Immature natural killer cell (primary cell): ENCODE results near the gene KMT2D. TPM values are rescaled to one million over a fixed set of nuclear protein-coding genes. Genes with fewer than 3 reads are reported as not detected.
A peak's percentile ranks its signal among the peaks of the same experiment; 100 is the strongest.
"Not testable (repeated sequence)": the region's sequence is repeated elsewhere in the genome, so short reads cannot be mapped to it uniquely, and the experiment has no call there.

Experiments used
- DNase-seq, 3 donors: peaks; one replicate each; pipeline ENCODE4 v3.0.0; 2022; ENCODE audit warnings: mixed read lengths in 1 of 3
- H3K27ac Mint-ChIP-seq, 6 donors: one replicate each; pipeline ENCODE4 v1.8.0; 2020; ENCODE audit warnings: mixed read lengths in 6 of 6, mild to moderate bottlenecking in 5 of 6, inconsistent platforms in 4 of 6, moderate library complexity in 3 of 6
- H3K27me3 Mint-ChIP-seq, 3 donors: one replicate each; pipeline ENCODE4 v1.8.0; 2020 to 2021; ENCODE audit warnings: low read depth in 3 of 3, mild to moderate bottlenecking in 3 of 3, mixed read lengths in 3 of 3, moderate library complexity in 3 of 3, inconsistent platforms in 1 of 3
- H3K36me3 Mint-ChIP-seq, 3 donors: one replicate each; pipeline ENCODE4 v1.8.0; 2020; ENCODE audit warnings: mixed read lengths in 3 of 3, inconsistent platforms in 2 of 3, mild to moderate bottlenecking in 2 of 3
- H3K4me1 Mint-ChIP-seq, 2 donors: one replicate each; pipeline ENCODE4 v1.8.0; 2020; ENCODE audit warnings: inconsistent platforms in 2 of 2, mild to moderate bottlenecking in 2 of 2, mixed read lengths in 2 of 2, moderate library complexity in 1 of 2
- H3K4me3 Mint-ChIP-seq, 5 donors: one replicate each; pipeline ENCODE4 v1.8.0; 2020; ENCODE audit warnings: mild to moderate bottlenecking in 5 of 5, mixed read lengths in 5 of 5, inconsistent platforms in 3 of 5, moderate library complexity in 3 of 5
- H3K9me3 Mint-ChIP-seq, 6 donors: one replicate each; pipeline ENCODE4 v1.8.0; 2020; ENCODE audit warnings: mild to moderate bottlenecking in 6 of 6, mixed read lengths in 6 of 6, inconsistent platforms in 4 of 6, moderate library complexity in 3 of 6
- polyA plus RNA-seq, 3 donors: library from polyadenylated mRNA; unstranded; fragments of 300-500 nt; fragmentation: Illumina TruSeq; gene quantifications; one replicate each; pipeline ENCODE4 v1.2.3, GENCODE V29; 2021

KMT2D gene
- polyA plus RNA-seq, 3 donors from 2014 or later, result 1.1 to 29.6 (median 3.8) TPM

DNA sequence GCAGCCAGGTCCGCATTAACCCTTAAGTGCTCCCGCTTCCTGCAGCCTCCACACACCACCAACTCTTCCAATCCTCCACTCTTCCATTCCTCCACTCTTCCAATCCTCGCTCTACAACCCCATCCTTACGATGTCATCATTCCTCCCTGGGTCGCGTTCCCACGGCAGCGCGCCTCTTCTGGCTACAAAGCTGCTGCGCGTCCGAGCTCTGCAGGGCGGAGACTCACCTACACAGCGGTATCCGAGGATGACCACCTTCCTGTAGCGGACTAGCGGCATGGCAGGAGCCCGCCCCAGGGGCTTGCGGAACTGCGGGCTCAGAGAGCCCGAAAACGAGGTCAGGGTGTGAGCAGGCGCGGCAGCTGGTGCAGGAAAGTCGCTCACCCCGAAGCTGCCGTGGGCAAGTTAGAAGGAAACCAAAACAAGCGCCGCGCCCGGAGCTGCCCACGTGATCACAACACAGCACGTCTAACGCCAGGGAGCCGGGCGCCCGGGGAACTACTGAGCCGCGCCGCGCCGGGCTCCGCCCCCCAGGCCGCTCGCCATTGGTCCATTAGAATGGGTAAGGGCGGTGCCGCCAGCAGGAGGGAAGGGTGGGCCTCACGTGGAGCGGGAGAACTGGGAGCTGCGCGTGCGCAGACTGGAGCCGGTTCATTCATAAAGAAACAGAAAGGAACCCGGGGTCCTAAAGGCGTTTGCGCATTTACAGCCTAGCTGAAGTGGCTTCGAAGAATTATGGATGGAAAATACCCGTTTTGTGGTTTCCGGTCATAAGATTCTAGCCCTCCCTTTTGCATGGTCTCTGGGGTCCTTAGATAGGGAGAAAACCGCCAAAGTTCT lies 9.1 kb upstream of the KMT2D start, which contains the start of gene RHEBL1:
TSS of gene RHEBL1 (minus strand) at position 473 of the 840 bp plus-strand sequence. CDS start at position 279, 194 bp downstream.
- Mint-ChIP-seq H3K36me3 (no peaks in the 10 kb centered on the region), H3K9me3 (no peaks in the 10 kb centered on the region), H3K27me3 (peaks cover 4 to 6% (median 4%) of the 10 kb centered on the region in 3 donors), H3K4me3 (peak within 1 kb of the TSS; percentile 93 to 100 (median 99)), H3K4me1 (peaks cover 19 to 23% of the 10 kb centered on the region in 2 donors), H3K27ac (peak within 1 kb of the TSS; percentile 91 to 99 (median 98))
- peak; percentile 99 for DNase-seq

DNA sequence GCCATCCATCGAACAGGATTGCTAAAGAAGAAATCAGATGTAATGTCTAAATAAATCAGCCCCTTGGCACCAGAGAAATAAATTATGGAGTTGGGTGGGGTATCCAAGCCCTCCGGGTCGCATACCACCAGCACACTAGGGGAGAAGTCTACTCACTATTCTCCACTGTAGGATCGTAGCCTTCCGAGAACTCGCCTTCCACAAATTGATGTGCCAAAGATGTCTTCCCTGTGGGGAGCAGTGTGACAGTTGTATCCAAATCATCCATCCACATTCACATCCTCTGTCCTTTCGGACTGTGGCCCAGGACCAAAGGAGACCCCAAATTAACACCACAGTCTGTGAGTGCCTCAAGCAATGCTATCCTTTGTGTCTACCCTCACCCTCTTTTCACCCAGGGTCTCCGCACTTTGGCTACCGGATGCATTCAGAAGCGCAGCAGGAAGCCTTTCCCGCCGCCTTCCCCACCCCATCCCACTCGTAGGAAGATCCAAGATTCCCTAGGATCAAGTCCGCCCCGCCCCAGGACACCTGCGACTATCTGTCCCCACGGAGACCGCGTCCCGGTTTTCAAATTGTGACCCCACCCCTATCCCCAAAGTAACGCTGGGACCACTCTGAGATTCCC lies 8.4 kb upstream of the KMT2D start:
- DNase-seq, result no peak
- H3K27me3 Mint-ChIP-seq, result peaks cover 4 to 6% (median 4%) of the 10 kb centered on the region in 3 donors
- no peaks in the 10 kb centered on the region for H3K9me3 Mint-ChIP-seq
- H3K36me3 Mint-ChIP-seq, result no peaks in the 10 kb centered on the region
- H3K4me1 Mint-ChIP-seq, result peaks cover 20 to 26% of the 10 kb centered on the region in 2 donors
- H3K4me3 Mint-ChIP-seq, result peak overlapping the region; percentile 93 to 100 (median 99)
- H3K27ac Mint-ChIP-seq, result peak overlapping the region; percentile 91 to 99 (median 98)

DNA sequence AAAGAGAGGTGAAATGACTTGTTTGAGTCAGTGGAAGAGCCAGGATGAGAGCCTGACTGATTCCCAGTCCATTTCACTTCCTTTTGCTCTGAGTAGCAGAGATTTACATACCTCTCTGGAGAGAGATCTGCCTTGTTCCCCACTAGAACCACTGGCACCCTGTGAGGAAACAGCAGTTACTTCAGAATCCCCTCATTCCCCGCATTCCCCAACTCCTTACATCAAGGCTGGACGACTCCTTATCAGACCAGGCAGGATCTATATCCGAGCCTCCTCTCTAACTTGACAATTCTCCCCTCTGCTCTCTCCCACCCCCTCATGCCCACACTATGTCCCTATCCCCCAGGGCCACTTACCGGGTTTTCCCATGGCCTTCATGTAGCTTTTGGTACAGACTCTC lies 5.5 kb upstream of the KMT2D start:
- peaks cover 27 to 34% of the 10 kb centered on the region in 2 donors for H3K4me1 Mint-ChIP-seq
- peaks cover 6 to 9% (median 8%) of the 10 kb centered on the region in 3 donors for H3K27me3 Mint-ChIP-seq
- no peak overlapping the region for H3K4me3 Mint-ChIP-seq
- no peaks in the 10 kb centered on the region for H3K9me3 Mint-ChIP-seq
- DNase-seq, result no peak
- H3K27ac Mint-ChIP-seq, result peak overlapping the region in 2 of 6 donors; percentile 2 to 67
- H3K36me3 Mint-ChIP-seq, result no peaks in the 10 kb centered on the region

DNA sequence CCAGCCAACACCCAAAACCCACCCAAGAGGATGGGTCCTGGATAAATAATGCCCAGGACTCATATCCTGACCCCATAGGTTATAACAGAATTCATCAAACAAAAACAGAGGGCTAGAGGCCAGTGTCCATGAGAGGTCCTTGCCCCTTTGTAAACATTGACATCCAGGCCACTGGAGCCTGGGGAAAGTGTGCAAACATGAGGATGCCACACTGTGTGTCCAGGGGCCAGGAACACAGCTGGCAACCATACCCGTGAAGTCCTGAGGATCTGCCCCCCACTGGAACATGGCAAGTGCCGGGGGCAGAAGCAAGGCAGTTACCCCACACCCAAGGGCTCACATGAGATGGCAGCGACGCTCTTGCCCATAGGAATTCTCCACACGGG lies 4.2 kb upstream of the KMT2D start:
- Mint-ChIP-seq H3K27me3 (peaks cover 9 to 15% (median 14%) of the 10 kb centered on the region in 3 donors), H3K4me3 (no peak overlapping the region), H3K27ac (peak overlapping the region in 2 of 6 donors; percentile 26 to 37)

DNA sequence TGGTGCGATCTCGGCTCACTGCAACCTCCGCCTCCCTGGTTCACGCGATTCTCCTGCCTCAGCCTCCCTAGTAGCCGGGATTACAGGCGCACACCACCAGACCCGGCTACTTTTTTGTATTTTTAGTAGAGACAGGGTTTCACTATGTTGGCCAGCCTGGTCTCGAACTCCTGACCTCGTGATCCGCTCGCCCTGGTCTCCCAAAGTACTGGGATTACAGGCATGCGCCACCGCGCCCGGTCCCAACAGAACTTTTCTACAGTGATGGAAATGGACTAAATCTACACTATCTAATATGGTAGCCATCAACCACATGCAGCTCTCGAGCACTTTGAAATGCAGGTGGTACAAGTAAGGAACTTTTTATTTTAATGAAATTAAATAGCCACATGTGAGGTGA lies 1.3 kb upstream of the KMT2D start:
- H3K9me3 Mint-ChIP-seq, DNase-seq, H3K36me3 Mint-ChIP-seq, H3K27ac Mint-ChIP-seq: not testable (repeated sequence)
- Mint-ChIP-seq H3K4me1 (peaks cover 42 to 43% of the 10 kb centered on the region in 2 donors), H3K27me3 (peaks cover 7 to 22% (median 15%) of the 10 kb centered on the region in 3 donors), H3K4me3 (peak overlapping the region in 4 of 5 donors; percentile 38 to 51 (median 44))

More for the DNA sequence above, 4.2 kb upstream of the KMT2D start:
- DNase-seq, result no peak
- no peaks in the 10 kb centered on the region for H3K9me3 Mint-ChIP-seq
- no peaks in the 10 kb centered on the region for H3K36me3 Mint-ChIP-seq
- peaks cover 28% of the 10 kb centered on the region in 2 donors for H3K4me1 Mint-ChIP-seq

DNA sequence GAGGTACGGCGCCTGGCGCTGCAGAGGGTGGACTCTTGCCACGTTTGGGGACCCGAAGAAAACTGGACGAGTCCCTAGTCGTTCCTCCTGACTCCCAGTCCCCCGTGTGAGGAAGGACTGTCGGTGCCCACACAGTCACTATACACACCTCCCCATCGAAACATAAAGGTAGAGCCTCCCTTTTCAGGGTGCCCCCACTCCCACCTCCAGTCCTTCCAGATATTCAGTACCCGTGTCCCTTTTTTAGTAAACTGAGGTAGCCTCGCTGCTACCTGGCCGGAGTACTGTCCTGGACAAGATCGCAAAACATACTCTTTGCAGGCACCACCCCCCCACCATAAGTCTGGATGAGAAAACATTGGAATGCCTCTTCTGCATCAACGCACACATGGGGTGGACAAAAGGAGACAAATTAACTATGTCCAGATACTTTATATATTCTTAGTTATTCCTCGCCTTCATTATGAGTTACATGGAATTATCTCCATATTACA lies 610 bp upstream of the KMT2D start:
- peaks cover 7 to 22% (median 15%) of the 10 kb centered on the region in 3 donors for H3K27me3 Mint-ChIP-seq
- H3K9me3 Mint-ChIP-seq, result no peaks in the 10 kb centered on the region
- peak overlapping the region; percentile 86 to 98 (median 96) for H3K27ac Mint-ChIP-seq
- no peaks in the 10 kb centered on the region for H3K36me3 Mint-ChIP-seq
- no peak for DNase-seq
- H3K4me3 Mint-ChIP-seq, result peak overlapping the region; percentile 94 to 98 (median 95)
- peaks cover 49 to 50% of the 10 kb centered on the region in 2 donors for H3K4me1 Mint-ChIP-seq

DNA sequence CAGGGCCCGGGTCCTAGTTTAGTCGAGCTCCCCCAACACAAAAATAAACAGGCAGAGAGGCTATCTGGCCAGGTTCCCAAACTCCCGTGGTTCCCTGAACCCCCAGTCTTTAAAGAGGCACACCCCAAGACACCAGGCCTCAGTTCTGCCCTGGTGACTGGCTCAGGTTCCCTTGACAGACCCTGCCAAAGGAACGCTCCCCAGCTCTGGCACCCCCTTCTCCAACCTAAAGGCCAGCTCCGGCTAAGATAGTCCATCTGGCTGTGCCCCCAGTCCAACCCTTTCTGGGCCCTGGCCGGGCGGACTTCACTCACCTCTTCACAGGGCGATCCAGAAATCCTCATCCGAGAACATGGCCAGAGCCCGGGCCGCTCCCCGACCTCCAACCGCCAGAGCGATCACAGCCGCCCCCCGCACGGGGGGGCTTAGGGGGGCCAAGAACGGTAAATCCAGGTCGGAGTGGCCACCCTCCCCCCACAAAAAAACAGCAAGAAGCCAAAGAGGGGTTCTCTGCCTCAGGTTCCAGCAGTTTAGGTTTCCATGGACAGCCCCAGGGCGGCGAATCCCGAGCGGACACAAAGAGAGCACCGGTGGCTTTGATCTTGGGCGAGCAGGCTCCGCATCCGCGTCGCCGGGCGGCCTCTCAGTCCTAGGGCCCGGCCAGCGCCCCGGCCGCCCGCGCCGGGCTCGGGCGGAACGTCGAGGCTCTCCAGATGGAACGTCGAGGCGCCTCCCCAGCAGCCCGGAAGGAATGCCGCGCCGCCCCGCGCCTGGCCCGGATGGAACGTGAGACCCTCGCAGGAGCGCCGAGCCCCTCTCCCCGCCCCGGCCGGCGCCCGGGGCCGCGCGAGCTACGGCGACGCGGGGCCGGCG lies 1.1 kb downstream of the KMT2D start:
- H3K27ac Mint-ChIP-seq, result peak overlapping the region; percentile 50 to 92 (median 70)
- no peaks in the 10 kb centered on the region for H3K9me3 Mint-ChIP-seq
- H3K36me3 Mint-ChIP-seq, result no peaks in the 10 kb centered on the region
- H3K4me3 Mint-ChIP-seq, result peak overlapping the region; percentile 90 to 92 (median 92)
- peaks cover 66 to 67% of the 10 kb centered on the region in 2 donors for H3K4me1 Mint-ChIP-seq
- peak; percentile 10 to 30 (median 22) for DNase-seq
- peaks cover 7 to 22% (median 15%) of the 10 kb centered on the region in 3 donors for H3K27me3 Mint-ChIP-seq

DNA sequence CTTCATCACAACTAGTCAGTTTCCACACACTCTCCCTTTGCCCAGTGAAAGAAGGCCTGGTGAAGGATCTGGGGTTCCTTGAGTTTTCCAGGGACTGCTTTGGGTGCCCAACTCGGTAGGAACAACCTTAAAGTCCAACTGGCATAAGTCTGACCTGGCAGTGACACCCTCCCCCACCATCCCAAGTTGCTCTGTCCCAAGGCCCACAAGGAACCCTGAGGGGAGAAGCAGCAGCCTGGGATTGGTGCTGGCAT lies 1.6 kb downstream of the KMT2D start:
- Mint-ChIP-seq H3K36me3 (no peaks in the 10 kb centered on the region), H3K4me3 (peak overlapping the region; percentile 90 to 92 (median 92)), H3K4me1 (peaks cover 64 to 68% of the 10 kb centered on the region in 2 donors), H3K27me3 (peaks cover 9 to 22% (median 15%) of the 10 kb centered on the region in 3 donors), H3K27ac (peak overlapping the region; percentile 50 to 92 (median 70)), H3K9me3 (no peaks in the 10 kb centered on the region)
- no peak for DNase-seq

DNA sequence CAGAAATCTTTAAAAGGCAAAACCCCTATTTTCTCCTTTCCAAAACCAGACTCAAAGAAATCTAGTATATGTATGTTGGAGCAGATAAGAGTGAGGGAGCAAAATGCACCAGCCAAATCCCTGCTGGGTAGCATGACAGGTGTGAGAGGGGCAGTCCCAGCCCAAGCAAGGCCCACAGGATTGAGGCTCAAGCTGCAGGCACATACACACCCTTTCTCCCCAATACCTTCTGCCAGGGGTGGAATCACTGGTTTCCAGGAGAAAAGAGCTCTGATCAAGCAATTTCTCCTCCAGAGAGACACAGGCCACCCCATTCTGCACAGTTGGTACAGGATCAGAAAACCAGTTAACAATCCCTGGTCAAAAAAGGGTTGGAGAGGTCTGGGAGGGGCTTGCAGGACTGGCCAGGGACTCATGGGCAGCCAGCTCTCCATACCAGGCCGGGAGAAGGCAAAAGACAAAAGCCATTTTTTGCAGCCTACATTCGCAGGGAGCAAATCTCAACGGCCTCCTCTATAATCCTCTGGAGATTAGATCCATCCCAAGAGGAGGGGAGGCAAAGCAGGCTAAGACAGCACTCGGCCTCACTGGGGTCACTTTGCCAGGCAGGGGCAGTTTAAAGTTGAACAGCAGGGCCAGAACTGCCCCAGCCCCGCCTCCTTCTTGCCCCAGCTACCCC lies 2.1 kb downstream of the KMT2D start:
- H3K27ac Mint-ChIP-seq, result peak overlapping the region; percentile 50 to 92 (median 70)

DNA sequence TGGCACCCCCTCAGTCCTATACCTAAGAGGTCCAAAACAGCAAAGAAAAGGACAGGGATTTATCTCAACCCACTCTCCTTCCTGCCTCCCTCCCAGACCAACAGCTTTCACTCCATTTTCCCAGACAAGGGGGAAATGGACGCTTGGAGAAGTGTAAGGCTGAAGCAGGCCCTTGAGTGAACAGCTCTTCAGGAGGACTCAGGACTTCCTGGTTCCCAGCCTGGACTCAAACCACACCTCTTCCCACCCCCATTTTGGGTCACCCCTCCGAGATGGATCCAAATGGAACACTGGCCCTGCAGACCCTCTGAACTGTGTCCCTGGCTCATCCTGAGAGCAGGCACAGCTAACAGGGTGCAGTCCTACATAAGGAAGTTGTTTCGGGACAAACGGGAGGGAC lies 2.7 kb downstream of the KMT2D start:
- H3K36me3 Mint-ChIP-seq, result peaks cover 0 to 7% (median 4%) of the 10 kb centered on the region in 3 donors
- H3K9me3 Mint-ChIP-seq, result no peaks in the 10 kb centered on the region
- H3K27ac Mint-ChIP-seq, result peak overlapping the region; percentile 50 to 92 (median 70)
- peak overlapping the region; percentile 90 to 92 (median 92) for H3K4me3 Mint-ChIP-seq
- DNase-seq, result no peak
- H3K27me3 Mint-ChIP-seq, result peaks cover 9 to 22% (median 16%) of the 10 kb centered on the region in 3 donors
- H3K4me1 Mint-ChIP-seq, result peaks cover 69 to 71% of the 10 kb centered on the region in 2 donors

More for the DNA sequence above, 2.1 kb downstream of the KMT2D start:
- H3K4me1 Mint-ChIP-seq, result peaks cover 65 to 68% of the 10 kb centered on the region in 2 donors
- peaks cover 9 to 22% (median 15%) of the 10 kb centered on the region in 3 donors for H3K27me3 Mint-ChIP-seq
- no peaks in the 10 kb centered on the region for H3K9me3 Mint-ChIP-seq
- H3K36me3 Mint-ChIP-seq, result peaks cover 0 to 1% (median 1%) of the 10 kb centered on the region in 3 donors
- peak overlapping the region; percentile 90 to 92 (median 92) for H3K4me3 Mint-ChIP-seq
- no peak for DNase-seq

DNA sequence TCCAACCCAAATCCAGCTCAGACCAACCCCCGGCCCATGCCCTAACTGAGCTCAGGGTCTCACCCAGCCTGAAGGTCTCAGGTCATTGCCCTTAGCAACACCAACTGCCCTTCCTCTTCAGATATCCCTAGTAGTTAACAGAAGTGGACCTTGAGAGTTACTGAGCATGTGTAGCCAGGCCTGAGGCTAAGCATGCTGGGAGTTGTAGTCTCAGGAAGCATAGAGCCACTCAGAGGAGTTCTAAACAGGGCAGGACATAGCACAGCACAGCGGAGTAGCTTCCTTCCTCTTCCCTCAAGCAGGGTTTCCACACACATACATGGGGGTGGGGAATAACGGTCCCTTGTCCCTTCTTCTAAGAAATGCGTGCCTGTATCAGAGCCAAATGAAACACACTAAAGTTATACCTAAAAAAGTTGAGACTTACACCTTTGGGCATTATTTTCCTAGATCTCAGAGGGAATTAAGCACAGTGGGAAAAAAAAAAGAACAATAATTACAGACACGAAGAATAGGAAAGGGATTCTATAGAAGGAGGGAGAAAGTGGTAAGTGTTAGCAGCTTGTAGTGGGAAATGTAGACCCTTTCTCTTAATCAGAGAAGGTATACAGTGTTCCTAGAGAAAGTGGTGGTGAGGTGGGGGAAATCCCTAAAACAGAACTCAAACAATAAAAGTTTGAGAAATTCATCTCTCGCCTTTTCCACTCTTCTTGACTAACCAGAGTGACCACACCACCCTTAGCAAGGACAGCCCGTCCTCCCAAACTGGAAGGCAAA lies 4.4 kb downstream of the KMT2D start:
- peaks cover 7 to 18% (median 15%) of the 10 kb centered on the region in 3 donors for H3K27me3 Mint-ChIP-seq
- H3K9me3 Mint-ChIP-seq, result no peaks in the 10 kb centered on the region
- H3K27ac Mint-ChIP-seq, result peak overlapping the region; percentile 50 to 92 (median 70)
- peak overlapping the region; percentile 38 to 92 (median 91) for H3K4me3 Mint-ChIP-seq
- H3K4me1 Mint-ChIP-seq, result peaks cover 65 to 67% of the 10 kb centered on the region in 2 donors
- H3K36me3 Mint-ChIP-seq, result peaks cover 4 to 22% (median 16%) of the 10 kb centered on the region in 3 donors
- DNase-seq, result peak; percentile 45 to 52 (median 47)

DNA sequence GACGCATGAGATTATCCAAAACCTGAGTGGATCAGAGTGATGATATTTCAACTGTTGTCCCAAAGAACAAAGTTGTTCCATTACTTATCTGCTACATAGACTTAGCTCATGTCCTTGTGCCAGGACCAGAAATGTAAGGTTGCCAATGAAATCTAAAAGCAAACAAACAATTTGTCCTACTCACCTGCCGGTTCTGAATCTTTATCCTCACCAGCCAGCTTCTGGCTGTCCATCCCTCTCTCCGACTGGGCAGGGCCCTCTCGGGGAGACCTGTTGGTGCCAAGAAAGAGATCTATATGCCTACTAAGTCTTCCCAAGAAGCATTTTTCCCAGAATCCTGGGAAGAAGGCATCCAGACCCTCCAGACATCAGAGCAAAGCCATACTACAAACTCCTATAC lies 5.5 kb downstream of the KMT2D start:
- Mint-ChIP-seq H3K4me3 (no peak overlapping the region), H3K27ac (peak overlapping the region in 5 of 6 donors; percentile 48 to 69 (median 62)), H3K9me3 (no peaks in the 10 kb centered on the region), H3K4me1 (peaks cover 60 to 61% of the 10 kb centered on the region in 2 donors), H3K36me3 (peaks cover 4 to 29% (median 16%) of the 10 kb centered on the region in 3 donors), H3K27me3 (peaks cover 2 to 8% (median 6%) of the 10 kb centered on the region in 3 donors)
- DNase-seq, result no peak
